ENCODE data around the gene WARS2.

WARS2 gene

DNA sequence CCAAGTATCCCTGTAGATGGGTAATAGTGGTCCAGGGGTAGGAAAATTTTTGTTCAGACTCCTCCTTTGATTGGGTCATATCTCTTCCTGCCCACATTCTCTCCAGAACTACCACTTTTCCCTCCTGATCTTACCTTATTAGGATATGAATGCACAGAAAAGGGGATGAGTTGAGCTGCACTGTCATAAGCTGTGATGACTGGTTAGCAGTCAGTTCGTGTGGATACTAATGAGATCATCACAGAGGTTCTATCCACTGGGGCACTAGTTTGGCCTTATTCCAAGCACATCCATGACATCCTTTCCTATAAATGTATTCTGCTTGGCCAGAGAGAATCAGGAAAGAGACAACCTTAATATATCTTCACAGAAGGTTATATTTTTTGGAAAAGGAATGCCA lies 130.3 kb downstream of the WARS2 start:
- Histone ChIP-seq H3K36me3 (ENCODE audit: control insufficient read depth, insufficient read depth, low read length) (no peaks in the 10 kb centered on the region), H3K79me1 (ENCODE audit: low read length) (no peaks in the 10 kb centered on the region), H2AK5ac (ENCODE audit: low read length) (no peak overlapping the region), H3K4me2 (ENCODE audit: low read length) (no peak overlapping the region), H4K5ac (ENCODE audit: low read length) (no peak overlapping the region), H3K79me2 (ENCODE audit: control insufficient read depth, insufficient read depth, low read length) (no peaks in the 10 kb centered on the region), H3K4ac (ENCODE audit: low read depth, low read length) (no peak overlapping the region), H2BK5ac (ENCODE audit: low read length) (no peak overlapping the region), H4K8ac (ENCODE audit: low read depth, low read length) (no peak overlapping the region), H2BK120ac (ENCODE audit: low read depth, low read length) (no peak overlapping the region), H3K9ac (ENCODE audit: low read length) (no peak overlapping the region), H3K27me3 (ENCODE audit: insufficient read depth, low read length, poor library complexity) (peaks cover 29% of the 10 kb centered on the region), H3K27ac (ENCODE audit: low read depth, low read length) (no peak overlapping the region), H3K18ac (ENCODE audit: low read length) (no peak overlapping the region), H3K56ac (ENCODE audit: low read length) (no peak overlapping the region), H3K4me1 (ENCODE audit: control insufficient read depth, low read depth, low read length) (no peaks in the 10 kb centered on the region), H3K4me3 (ENCODE audit: low read length) (no peak overlapping the region), H3K23ac (ENCODE audit: low read length) (no peak overlapping the region), H2BK15ac (replicated peaks; ENCODE audit: low read depth) (no peak overlapping the region)
- no CpG with 5 or more reads among the region's 1 CpG for WGBS (ENCODE audit: extremely low coverage, insufficient coverage, low lambda C conversion rate)
- no peak for DNase-seq

DNA sequence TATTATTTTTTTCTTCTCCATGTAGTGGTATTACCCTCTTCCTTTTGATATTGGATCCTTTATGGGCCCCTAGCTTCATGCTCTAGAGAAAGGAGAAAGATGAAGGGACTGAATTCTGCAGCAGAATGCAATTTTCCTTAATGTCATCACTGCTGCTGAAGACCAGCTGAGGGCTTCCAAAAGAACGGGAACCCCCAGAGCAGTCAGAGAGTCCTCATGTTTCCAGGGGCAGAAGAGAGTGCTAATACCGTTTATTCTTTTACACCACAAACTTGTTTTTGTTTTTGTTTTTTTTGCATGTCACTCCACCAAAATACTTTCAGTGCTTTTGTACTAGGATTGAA lies 131.2 kb downstream of the WARS2 start:
- no CpG with 5 or more reads among the region's 2 CpGs for WGBS (ENCODE audit: extremely low coverage, insufficient coverage, low lambda C conversion rate)
- no peak overlapping the region for H3K4me3 ChIP-seq (ENCODE audit: low read length)
- H3K56ac ChIP-seq (ENCODE audit: low read length), result no peak overlapping the region
- H3K79me2 ChIP-seq (ENCODE audit: control insufficient read depth, insufficient read depth, low read length), result no peaks in the 10 kb centered on the region
- no peak overlapping the region for H3K27ac ChIP-seq (ENCODE audit: low read depth, low read length)
- no peaks in the 10 kb centered on the region for H3K36me3 ChIP-seq (ENCODE audit: control insufficient read depth, insufficient read depth, low read length)
- H2BK15ac ChIP-seq (replicated peaks; ENCODE audit: low read depth), result no peak overlapping the region
- no peak overlapping the region for H3K23ac ChIP-seq (ENCODE audit: low read length)
- H3K4ac ChIP-seq (ENCODE audit: low read depth, low read length), result no peak overlapping the region
- no peaks in the 10 kb centered on the region for H3K4me1 ChIP-seq (ENCODE audit: control insufficient read depth, low read depth, low read length)
- H3K27me3 ChIP-seq (ENCODE audit: insufficient read depth, low read length, poor library complexity), result peaks cover 35% of the 10 kb centered on the region
- no peak overlapping the region for H4K5ac ChIP-seq (ENCODE audit: low read length)
- H2AK5ac ChIP-seq (ENCODE audit: low read length), result no peak overlapping the region
- no peak for DNase-seq
- H3K79me1 ChIP-seq (ENCODE audit: low read length), result no peaks in the 10 kb centered on the region
- no peak overlapping the region for H3K18ac ChIP-seq (ENCODE audit: low read length)
- no peak overlapping the region for H2BK5ac ChIP-seq (ENCODE audit: low read length)
- no peak overlapping the region for H3K4me2 ChIP-seq (ENCODE audit: low read length)
- H3K9ac ChIP-seq (ENCODE audit: low read length), result no peak overlapping the region
- no peak overlapping the region for H4K8ac ChIP-seq (ENCODE audit: low read depth, low read length)
- no peak overlapping the region for H2BK120ac ChIP-seq (ENCODE audit: low read depth, low read length)

DNA sequence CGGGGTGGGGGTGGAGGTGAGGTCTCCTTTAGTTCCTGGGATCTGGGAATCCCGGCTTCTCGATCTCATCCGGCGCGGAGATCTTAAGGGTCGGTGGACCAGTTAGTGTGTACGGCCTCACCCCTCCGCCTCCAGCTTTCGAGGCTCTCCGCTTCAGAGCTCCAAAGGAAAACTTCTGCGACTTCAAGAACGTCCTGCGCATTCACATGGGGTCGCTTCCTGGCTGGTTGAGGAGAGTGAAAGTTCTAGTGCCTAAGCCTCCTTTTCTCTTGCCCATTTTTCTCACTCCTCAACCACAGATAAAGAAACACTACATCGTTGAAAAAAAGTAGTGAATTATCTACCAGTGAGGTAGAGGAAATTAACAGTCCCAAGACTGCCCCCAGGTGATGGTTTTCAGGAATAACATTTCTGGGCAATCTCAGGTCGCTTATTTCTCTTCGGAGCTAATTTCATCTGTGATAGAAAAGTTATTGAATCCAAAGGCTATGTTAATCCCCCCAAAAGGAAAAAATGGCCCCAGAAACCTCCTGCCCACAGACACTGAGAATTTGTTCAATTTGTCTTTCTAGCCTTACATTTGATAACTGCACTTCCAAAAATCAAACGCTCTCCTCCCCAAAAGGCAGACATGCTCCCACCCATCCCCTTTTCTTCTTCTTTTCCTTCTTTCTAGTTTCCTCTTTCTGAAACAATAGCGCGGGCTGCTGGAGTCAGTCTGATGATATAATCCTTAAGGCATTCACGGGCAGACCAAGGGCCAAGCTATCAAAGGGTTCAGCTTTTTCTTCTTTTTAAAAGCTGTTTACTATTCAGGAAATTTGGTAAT lies 131.8 kb downstream of the WARS2 start:
- H4K5ac ChIP-seq (ENCODE audit: low read length), result no peak overlapping the region
- peak; percentile 84 for DNase-seq
- no peak overlapping the region for H2BK120ac ChIP-seq (ENCODE audit: low read depth, low read length)
- H3K4me2 ChIP-seq (ENCODE audit: low read length), result peak overlapping the region; percentile 84
- H3K23ac ChIP-seq (ENCODE audit: low read length), result no peak overlapping the region
- H2BK15ac ChIP-seq (replicated peaks; ENCODE audit: low read depth), result no peak overlapping the region
- no peak overlapping the region for H3K4ac ChIP-seq (ENCODE audit: low read depth, low read length)
- H3K56ac ChIP-seq (ENCODE audit: low read length), result peak overlapping the region; percentile 10
- no CpG with 5 or more reads among the region's 22 CpGs for WGBS (ENCODE audit: extremely low coverage, insufficient coverage, low lambda C conversion rate)
- no peak overlapping the region for H3K4me3 ChIP-seq (ENCODE audit: low read length)
- H3K27me3 ChIP-seq (ENCODE audit: insufficient read depth, low read length, poor library complexity), result peaks cover 41% of the 10 kb centered on the region
- H4K8ac ChIP-seq (ENCODE audit: low read depth, low read length), result no peak overlapping the region
- peak overlapping the region; percentile 23 for H3K18ac ChIP-seq (ENCODE audit: low read length)
- peak overlapping the region; percentile 34 for H3K9ac ChIP-seq (ENCODE audit: low read length)
- no peak overlapping the region for H2BK5ac ChIP-seq (ENCODE audit: low read length)
- no peaks in the 10 kb centered on the region for H3K36me3 ChIP-seq (ENCODE audit: control insufficient read depth, insufficient read depth, low read length)
- H2AK5ac ChIP-seq (ENCODE audit: low read length), result no peak overlapping the region
- no peaks in the 10 kb centered on the region for H3K79me1 ChIP-seq (ENCODE audit: low read length)
- H3K79me2 ChIP-seq (ENCODE audit: control insufficient read depth, insufficient read depth, low read length), result no peaks in the 10 kb centered on the region
- H3K4me1 ChIP-seq (ENCODE audit: control insufficient read depth, low read depth, low read length), result no peaks in the 10 kb centered on the region
- no peak overlapping the region for H3K27ac ChIP-seq (ENCODE audit: low read depth, low read length)

DNA sequence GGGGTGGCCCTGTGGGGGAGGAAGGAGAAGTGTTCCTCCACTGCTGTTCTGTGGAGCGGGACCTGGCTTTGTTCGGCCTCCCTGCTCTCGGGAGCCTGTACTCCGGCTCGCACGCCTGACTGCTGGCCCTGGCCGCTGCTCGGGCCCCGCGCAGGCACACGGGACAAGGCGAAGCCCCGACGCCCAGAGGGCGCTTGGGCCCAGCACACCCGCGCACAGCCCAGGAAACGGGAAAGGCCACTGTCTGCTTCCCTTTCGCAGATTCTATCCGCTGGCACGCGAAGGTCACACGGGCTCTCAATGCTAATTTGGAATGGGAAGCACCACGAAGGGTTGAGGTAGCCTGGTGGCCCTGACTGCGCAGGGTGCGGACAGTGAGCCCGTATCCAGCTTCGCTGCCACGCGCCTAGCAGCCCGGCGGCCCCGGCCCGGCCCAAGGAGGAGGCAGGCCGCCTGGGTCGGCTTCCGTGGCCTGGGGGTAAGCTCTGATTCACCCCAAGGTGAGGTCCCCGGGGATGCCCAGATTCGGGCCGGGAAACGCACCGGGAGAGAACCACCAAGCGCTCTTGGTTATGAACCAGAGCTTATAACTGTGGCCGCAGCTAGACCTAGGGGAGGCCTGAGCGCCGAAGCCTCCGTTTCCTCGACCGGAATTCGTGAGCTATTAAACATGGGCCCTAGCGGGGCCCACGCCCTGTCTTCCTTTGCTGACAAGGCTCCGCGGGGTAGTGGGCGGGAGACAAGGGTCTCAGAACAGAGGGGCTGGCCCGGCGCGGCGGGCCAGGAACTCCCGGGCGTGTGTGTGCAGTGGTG lies 132.6 kb downstream of the WARS2 start:
- Histone ChIP-seq H2BK5ac (ENCODE audit: low read length) (no peak overlapping the region), H3K79me2 (ENCODE audit: control insufficient read depth, insufficient read depth, low read length) (no peaks in the 10 kb centered on the region), H3K9ac (ENCODE audit: low read length) (peak overlapping the region; percentile 34), H3K56ac (ENCODE audit: low read length) (peak overlapping the region; percentile 10), H3K79me1 (ENCODE audit: low read length) (no peaks in the 10 kb centered on the region), H4K8ac (ENCODE audit: low read depth, low read length) (no peak overlapping the region), H2BK15ac (replicated peaks; ENCODE audit: low read depth) (no peak overlapping the region), H3K4me2 (ENCODE audit: low read length) (peak overlapping the region; percentile 84), H2BK120ac (ENCODE audit: low read depth, low read length) (no peak overlapping the region), H4K5ac (ENCODE audit: low read length) (no peak overlapping the region), H3K23ac (ENCODE audit: low read length) (no peak overlapping the region), H3K27me3 (ENCODE audit: insufficient read depth, low read length, poor library complexity) (peaks cover 46% of the 10 kb centered on the region), H3K4me3 (ENCODE audit: low read length) (no peak overlapping the region), H3K4ac (ENCODE audit: low read depth, low read length) (no peak overlapping the region), H3K36me3 (ENCODE audit: control insufficient read depth, insufficient read depth, low read length) (no peaks in the 10 kb centered on the region), H3K4me1 (ENCODE audit: control insufficient read depth, low read depth, low read length) (no peaks in the 10 kb centered on the region), H2AK5ac (ENCODE audit: low read length) (no peak overlapping the region), H3K27ac (ENCODE audit: low read depth, low read length) (no peak overlapping the region), H3K18ac (ENCODE audit: low read length) (peak overlapping the region; percentile 23)
- DNase-seq, result peak; percentile 51
- WGBS (ENCODE audit: extremely low coverage, insufficient coverage, low lambda C conversion rate), result no CpG with 5 or more reads among the region's 61 CpGs

DNA sequence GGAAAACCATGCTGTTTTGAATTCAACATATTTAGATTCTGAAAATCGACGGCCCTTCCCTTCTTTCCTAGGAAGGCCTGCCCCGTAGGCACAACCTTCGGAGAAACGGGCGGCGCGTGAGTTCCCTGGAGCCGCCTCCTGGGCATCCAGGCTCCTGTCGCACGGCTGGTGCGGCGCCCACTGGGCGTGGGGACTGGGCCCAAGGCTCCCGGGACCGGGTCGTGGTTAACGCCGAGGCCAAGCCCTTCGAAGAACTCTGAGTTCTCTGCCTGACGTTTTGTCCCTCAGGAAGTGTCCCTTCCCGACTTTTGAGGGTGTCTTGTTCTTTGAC lies 133.1 kb downstream of the WARS2 start:
- Histone ChIP-seq H3K27me3 (ENCODE audit: insufficient read depth, low read length, poor library complexity) (peaks cover 51% of the 10 kb centered on the region), H4K8ac (ENCODE audit: low read depth, low read length) (no peak overlapping the region), H3K18ac (ENCODE audit: low read length) (no peak overlapping the region), H3K4ac (ENCODE audit: low read depth, low read length) (no peak overlapping the region), H3K56ac (ENCODE audit: low read length) (no peak overlapping the region), H2BK15ac (replicated peaks; ENCODE audit: low read depth) (no peak overlapping the region), H3K23ac (ENCODE audit: low read length) (no peak overlapping the region), H2BK5ac (ENCODE audit: low read length) (no peak overlapping the region), H3K36me3 (ENCODE audit: control insufficient read depth, insufficient read depth, low read length) (no peaks in the 10 kb centered on the region), H3K27ac (ENCODE audit: low read depth, low read length) (no peak overlapping the region), H2BK120ac (ENCODE audit: low read depth, low read length) (no peak overlapping the region), H4K5ac (ENCODE audit: low read length) (no peak overlapping the region), H3K79me1 (ENCODE audit: low read length) (no peaks in the 10 kb centered on the region), H3K4me1 (ENCODE audit: control insufficient read depth, low read depth, low read length) (peaks cover under 1% of the 10 kb centered on the region), H3K9ac (ENCODE audit: low read length) (no peak overlapping the region), H3K79me2 (ENCODE audit: control insufficient read depth, insufficient read depth, low read length) (no peaks in the 10 kb centered on the region), H2AK5ac (ENCODE audit: low read length) (no peak overlapping the region), H3K4me2 (ENCODE audit: low read length) (no peak overlapping the region), H3K4me3 (ENCODE audit: low read length) (no peak overlapping the region)
- no CpG with 5 or more reads among the region's 22 CpGs for WGBS (ENCODE audit: extremely low coverage, insufficient coverage, low lambda C conversion rate)
- DNase-seq, result no peak

Measured in mesendoderm (in vitro differentiated cells).